Right lobe of liver (tissue), 6 donors: Measurements from ENCODE around the gene OR8G1. TPM values are rescaled to one million over a fixed set of nuclear protein-coding genes. Genes with fewer than 3 reads are reported as not detected.
"Not testable (repeated sequence)": the region's sequence is repeated elsewhere in the genome, so short reads cannot be mapped to it uniquely, and the experiment has no call there.

Source experiments
- ATAC-seq, 4 donors: fragments of 200-7000 bp; cut with Tn5 transposase; one replicate each; pipeline ENCODE4 v1.9.1; 2020; ENCODE audit warnings: mild to moderate bottlenecking in 4 of 4, moderate library complexity in 4 of 4
- DNase-seq, 3 donors: peaks; one replicate each; pipeline ENCODE4 v3.0.0-alpha.2; 2020
- H3K27ac ChIP-seq, 3 donors: fragments of 200-600 bp; one replicate each; pipeline ENCODE4 v1.8.0; 2022
- H3K27me3 ChIP-seq, 2 donors: fragments of 200-600 bp; one replicate each; pipeline ENCODE4 v1.8.0; 2022
- H3K36me3 ChIP-seq, 4 donors: fragments of 200-600 bp; sonication (generic) in 1 of 4; one replicate each; pipeline versions ENCODE4 v1.5.1 to v1.8.0; 2017 to 2022; ENCODE audit warnings: control low read depth in 1 of 4
- H3K4me1 ChIP-seq, 4 donors: fragments of 200-600 bp; sonication (generic) in 1 of 4; one replicate each; pipeline versions ENCODE4 v1.5.1 to v1.8.0; 2017 to 2022; ENCODE audit warnings: control low read depth in 1 of 4
- H3K4me3 ChIP-seq, 3 donors: fragments of 200-600 bp; one replicate each; pipeline ENCODE4 v1.8.0; 2022
- H3K9me3 ChIP-seq, 4 donors: fragments of 200-600 bp; sonication (generic) in 1 of 4; one replicate each; pipeline versions ENCODE4 v1.5.1 to v1.8.0; 2017 to 2022; ENCODE audit warnings: control low read depth in 1 of 4
- CTCF ChIP-seq, 4 donors: fragments of 200-600 bp in 3 of 4; fragments of 450-650 bp in 1 of 4; IDR thresholded peaks; one replicate each; pipeline versions ENCODE4 v1.5.1 to v1.8.0; 2016 to 2022; ENCODE audit warnings: antibody characterized with exemption in 4 of 4, mild to moderate bottlenecking in 2 of 4
- POLR2A ChIP-seq: fragments of 450-650 bp; IDR thresholded peaks from one replicate; pipeline ENCODE4 v1.6.1; 2017; ENCODE audit warnings: antibody characterized with exemption, mild to moderate bottlenecking
- WGBS: methylation state at CpG from one replicate; pipeline ENCODE4 v1.1.6; 2018; ENCODE audit warnings: low coverage, low lambda C conversion rate; ENCODE audit not compliant: insufficient coverage; ENCODE audit errors: missing lambda C conversion rate; 5-methylcytosine and 5-hydroxymethylcytosine counted together
- intact Hi-C, 2 donors: fragments of 100-400 bp; cut with DNase I; formaldehyde crosslinking; loops; one replicate each; pipeline versions ENCODE4 v1.11.2 to v1.14.1; 2022
- total RNA-seq, 6 experiments: library from RNA; depleted of rRNA in 2 of 6; stranded (reverse); fragments of >200 nt in 2 of 6; fragmentation: NEBNext Ultra II Directional in 3 of 6; extraction: Animal tissue kit (Norgen Biotek cat#: 25700) in 3 of 6; gene quantifications; one replicate each; pipeline versions ENCODE4 v1.1.0 to v1.2.4, GENCODE V29; 2016 to 2023
- donor health status: DM: no; HTN: yes; CAD: no.
- donor health status: DM: no; HTN: no; CAD: no.
- donor health status: DM: no; HTN: no; CAD: no.
- donor health status: DM: no; HTN: yes; CAD: no.
- donor health status: DM: no; HTN: yes; CAD: no.

Gene OR8G1
- total RNA-seq, 6 experiments from 2014 or later: not detected

- intact Hi-C loops: no loop called here
- H3K4me3 ChIP-seq: no peak overlapping the region
- no peaks in the 10 kb centered on the region for H3K4me1 ChIP-seq
- WGBS: 54% methylated on average over 1 of the region's 1 CpG
- H3K9me3 ChIP-seq: no peaks in the 10 kb centered on the region
- no peaks in the 10 kb centered on the region for H3K36me3 ChIP-seq
- no peak overlapping the region for H3K27ac ChIP-seq
- no peaks in the 10 kb centered on the region for H3K27me3 ChIP-seq
- TF ChIP-seq CTCF (IDR thresholded peaks at IDR 0.05) (no peak), POLR2A (no peak)
- DNase-seq (no peak), ATAC-seq (no peak)
These were observed 15.4 kb upstream of the OR8G1 start for GRCh38 chr11:124225471-124225870.

GRCh38 chr11:124233376-124233775 is 7.5 kb upstream of the OR8G1 start:
- 4% methylated on average over 1 of the region's 1 CpG for WGBS
- no peaks in the 10 kb centered on the region for H3K4me1 ChIP-seq
- no peaks in the 10 kb centered on the region for H3K36me3 ChIP-seq
- ATAC-seq (peak in 2 of 4 donors; percentile 53 to 64), DNase-seq (no peak)
- H3K9me3 ChIP-seq: no peaks in the 10 kb centered on the region
- intact Hi-C loops: no loop called here
- TF ChIP-seq POLR2A (no peak), CTCF (IDR thresholded peaks at IDR 0.05) (no peak)
- H3K27me3 ChIP-seq: peaks cover 0 to 4% of the 10 kb centered on the region in 2 donors
- H3K27ac ChIP-seq: no peak overlapping the region
- no peak overlapping the region for H3K4me3 ChIP-seq

GRCh38 chr11:124238512-124238911 is 2.4 kb upstream of the OR8G1 start:
- WGBS: 49% methylated on average over 5 of the region's 5 CpGs
- no peak for ATAC-seq
- intact Hi-C loops: no loop called here

GRCh38 chr11:124249869-124250268 is 9.0 kb downstream of the OR8G1 start:
- H3K9me3 ChIP-seq, H3K4me3 ChIP-seq, H3K27ac ChIP-seq, DNase-seq, intact Hi-C loops, H3K27me3 ChIP-seq, H3K4me1 ChIP-seq, ATAC-seq, H3K36me3 ChIP-seq: not testable (repeated sequence)
- 25% methylated on average over 2 of the region's 3 CpGs for WGBS

More at GRCh38 chr11:124238512-124238911, 2.4 kb upstream of the OR8G1 start:
- peaks cover 0 to 4% of the 10 kb centered on the region in 2 donors for H3K27me3 ChIP-seq
- no peak overlapping the region for H3K27ac ChIP-seq
- TF ChIP-seq POLR2A: no peak
- no peak for TF ChIP-seq CTCF (IDR thresholded peaks at IDR 0.05)
- H3K4me3 ChIP-seq: no peak overlapping the region
- no peaks in the 10 kb centered on the region for H3K36me3 ChIP-seq
- H3K4me1 ChIP-seq: no peaks in the 10 kb centered on the region
- H3K9me3 ChIP-seq: no peaks in the 10 kb centered on the region
- DNase-seq: no peak

GRCh38 chr11:124256076-124256475 is 15.2 kb downstream of the OR8G1 start, which contains the start of gene OR8G5:
Gene OR8G5 (plus strand): TSS chr11:124256376. CDS start chr11:124264932, 8,556 bp downstream.
- H3K9me3 ChIP-seq: no peaks in the 10 kb centered on the region
- H3K4me3 ChIP-seq: no peak within 1 kb of the TSS
- intact Hi-C loops: no loop called here
- H3K36me3 ChIP-seq: no peaks in the 10 kb centered on the region
- H3K4me1 ChIP-seq: no peaks in the 10 kb centered on the region
- 45% methylated on average over 4 of the region's 4 CpGs for whole genome bisulfite sequencing
- H3K27me3 ChIP-seq: no peaks in the 10 kb centered on the region
- no peak within 1 kb of the TSS for H3K27ac ChIP-seq
- no peak for ATAC-seq
- TF ChIP-seq CTCF (IDR thresholded peaks at IDR 0.05): no peak
- TF ChIP-seq POLR2A: no peak
- DNase-seq: no peak

GRCh38 chr11:124265041-124265440 is 24.1 kb downstream of the OR8G1 start:
- intact Hi-C loops: not testable (repeated sequence)
- peak in 1 of 4 donors; percentile 24 for ATAC-seq

GRCh38 chr11:124270886-124271285 is 30.0 kb downstream of the OR8G1 start:
- 52% methylated on average over 7 of the region's 7 CpGs for WGBS
- H3K4me1 ChIP-seq, ATAC-seq, DNase-seq, H3K9me3 ChIP-seq, H3K36me3 ChIP-seq, H3K4me3 ChIP-seq, H3K27me3 ChIP-seq, intact Hi-C loops, H3K27ac ChIP-seq: not testable (repeated sequence)

More at GRCh38 chr11:124265041-124265440, 24.1 kb downstream of the OR8G1 start:
- not testable (repeated sequence) for H3K4me1 ChIP-seq, H3K27ac ChIP-seq, H3K36me3 ChIP-seq, H3K4me3 ChIP-seq, DNase-seq, H3K27me3 ChIP-seq, H3K9me3 ChIP-seq
- 32% methylated on average over 4 of the region's 4 CpGs for WGBS
